T-helper 1 cell treated with Interleukin-12 subunit alpha and Interleukin-12 subunit beta and Interleukin-4 antibody, amounts not matched to agents 30 ng/mL and 1 ng/mL, for 36 hours (primary cell): ENCODE measurements around the gene ZNF579. TPM values are rescaled to one million over a fixed set of nuclear protein-coding genes. Genes with fewer than 3 reads are reported as not detected.
"Not testable (repeated sequence)": the region's sequence is repeated elsewhere in the genome, so short reads cannot be mapped to it uniquely, and the experiment has no call there.

Experiments
- intact Hi-C: fragments of 100-400 bp; cut with micrococcal nuclease; formaldehyde crosslinking; loops from one replicate; pipeline ENCODE4 v1.15.1; 2024
- total RNA-seq: library from RNA; stranded (reverse); gene quantifications from 2 replicates; pipeline ENCODE4 v1.2.3, GENCODE V29; 2022

ZNF579 gene
- total RNA-seq, 1 donor from 2014 or later: 8.0 TPM

DNA sequence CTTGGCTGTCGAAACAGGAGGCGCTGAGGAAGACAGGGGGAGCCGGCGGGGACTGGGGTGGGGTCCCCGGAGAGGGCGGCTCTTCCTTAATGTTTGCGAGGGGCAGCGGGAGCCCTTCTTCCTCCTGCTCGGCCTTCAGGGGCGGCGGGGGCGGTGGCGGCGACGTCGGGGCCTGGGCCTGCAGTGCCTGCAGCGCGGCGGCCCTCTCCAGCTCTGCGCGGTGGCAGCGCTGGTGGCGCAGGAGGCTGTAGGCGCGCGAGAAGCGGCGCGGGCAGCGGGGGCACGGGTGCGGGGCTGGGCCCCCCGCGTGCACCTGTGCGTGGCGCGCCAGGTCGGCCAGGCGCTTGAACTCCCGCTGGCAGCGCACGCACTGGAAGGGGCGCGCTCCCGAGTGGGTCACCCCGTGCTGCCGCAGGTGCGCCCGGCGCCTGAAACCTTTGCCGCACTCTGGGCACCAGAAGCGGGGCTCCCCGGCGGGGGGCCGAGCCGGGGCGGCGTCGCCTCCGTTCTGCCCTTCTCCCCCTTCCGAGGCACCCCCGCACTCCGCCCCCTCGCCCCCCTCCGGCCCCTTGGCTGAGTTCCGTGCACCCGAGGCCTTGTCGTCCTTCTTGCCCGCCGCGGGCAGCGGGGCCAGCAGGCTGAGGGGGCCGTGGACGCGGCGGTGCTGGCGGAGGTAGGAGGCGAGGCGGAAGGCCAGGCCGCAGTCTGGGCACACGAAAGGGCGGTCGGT lies 2.5 kb downstream of the ZNF579 start:
- intact Hi-C loops: no loop called here

DNA sequence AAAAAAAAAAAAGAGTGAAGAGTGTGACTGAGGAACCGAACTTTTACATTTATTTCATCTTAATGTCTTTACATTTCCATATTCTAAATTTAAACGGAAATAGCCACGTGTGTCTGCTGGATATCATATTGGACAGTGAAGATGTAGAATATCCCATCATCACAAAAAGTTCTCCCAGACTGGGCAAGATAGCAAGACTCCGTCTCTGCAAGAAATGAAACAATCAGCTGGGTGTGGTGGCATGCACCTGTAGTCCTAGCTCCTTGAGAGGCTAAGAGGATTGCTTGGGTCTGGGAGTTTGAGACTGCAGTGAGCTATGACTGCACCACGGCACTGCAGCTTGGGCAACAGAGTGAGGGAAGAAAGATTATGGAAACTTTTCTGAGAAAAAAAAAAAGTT lies 3.9 kb downstream of the ZNF579 start:
- intact Hi-C loops: no loop called here

DNA sequence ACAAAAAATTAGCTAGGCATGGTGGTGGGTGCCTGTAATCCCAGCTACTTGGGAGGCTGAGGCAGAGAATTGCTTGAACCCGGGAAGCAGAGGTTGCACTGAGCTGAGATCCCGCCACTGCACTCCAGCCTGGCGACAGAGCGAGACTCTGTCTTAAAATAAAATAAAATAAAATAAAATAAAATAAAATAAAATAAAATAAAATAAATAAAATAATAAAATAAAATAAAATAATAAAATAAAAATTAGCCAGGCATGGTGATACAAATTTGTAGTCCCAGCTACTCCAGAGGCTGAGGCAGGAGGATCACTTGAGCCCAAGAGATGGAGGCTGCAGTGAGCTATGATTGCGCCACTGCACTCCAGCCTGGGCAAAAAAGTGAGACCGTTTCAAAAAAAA lies 6.7 kb downstream of the ZNF579 start:
- intact Hi-C loops: not testable (repeated sequence)

DNA sequence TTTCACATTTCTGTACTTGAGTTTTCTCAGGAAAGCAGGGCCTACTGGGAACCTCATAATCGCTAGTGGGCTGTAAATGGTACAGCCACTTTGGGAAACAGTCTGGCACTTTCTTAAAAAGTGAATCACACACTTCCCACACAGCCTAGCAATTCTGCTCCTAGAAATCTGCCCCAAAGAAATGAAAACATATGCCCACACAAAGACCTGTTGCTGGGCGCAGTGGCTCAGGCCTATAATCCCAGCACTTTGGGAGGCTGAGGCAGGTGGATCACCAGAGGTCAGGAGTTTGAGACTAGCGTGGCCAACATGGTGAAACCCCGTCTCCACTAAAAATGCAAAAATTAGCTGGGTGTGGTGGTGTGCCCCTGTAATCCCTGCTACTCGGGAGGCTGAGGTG lies 11.2 kb downstream of the ZNF579 start:
- intact Hi-C loops: not testable (repeated sequence)

DNA sequence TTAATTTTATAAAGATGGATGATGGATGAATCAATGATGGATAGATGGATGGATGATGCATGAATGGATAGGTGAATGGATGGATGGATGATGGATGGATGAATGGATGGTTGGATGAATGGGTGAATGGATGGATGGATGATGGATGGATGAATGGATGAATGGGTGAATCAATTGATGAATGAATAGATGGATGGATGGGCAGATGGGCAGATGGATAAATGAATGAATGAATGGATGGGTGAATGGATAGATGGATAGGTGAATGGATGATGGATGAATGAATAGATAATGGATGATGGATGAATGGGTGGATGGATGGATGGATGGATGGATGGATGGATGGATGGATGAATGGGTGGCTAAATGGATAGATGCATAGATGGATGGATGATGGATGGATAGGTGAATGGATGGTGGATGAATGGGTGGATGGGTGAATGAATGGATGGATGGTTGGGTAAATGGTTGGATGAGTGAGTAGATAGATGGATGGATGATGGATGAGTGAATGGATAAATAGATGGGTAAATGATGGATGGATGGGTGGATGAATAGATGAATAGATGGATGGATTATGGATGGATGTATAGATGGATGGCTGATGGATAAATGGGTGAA lies 12.8 kb downstream of the ZNF579 start:
- intact Hi-C loops: no loop called here

DNA sequence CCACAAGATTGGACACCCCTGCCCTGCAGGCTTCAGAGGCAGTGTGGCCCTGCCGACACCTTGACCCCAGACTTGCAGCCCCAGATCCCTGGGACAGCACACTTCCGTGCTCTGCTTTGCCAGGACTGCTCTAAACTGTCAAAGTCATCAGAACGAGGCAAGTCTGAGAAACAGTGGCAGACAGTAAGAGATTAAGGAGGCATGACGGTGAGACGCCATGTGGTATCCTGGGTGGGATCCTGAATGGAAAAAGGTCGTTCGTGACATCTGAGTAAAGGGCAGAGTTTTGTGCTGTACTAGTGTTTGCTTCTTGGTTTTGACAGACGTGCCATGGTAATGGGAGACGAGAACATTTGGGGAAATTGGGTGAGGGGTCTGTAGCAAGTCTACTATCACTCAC lies 13.8 kb downstream of the ZNF579 start:
- intact Hi-C loops: no loop called here

DNA sequence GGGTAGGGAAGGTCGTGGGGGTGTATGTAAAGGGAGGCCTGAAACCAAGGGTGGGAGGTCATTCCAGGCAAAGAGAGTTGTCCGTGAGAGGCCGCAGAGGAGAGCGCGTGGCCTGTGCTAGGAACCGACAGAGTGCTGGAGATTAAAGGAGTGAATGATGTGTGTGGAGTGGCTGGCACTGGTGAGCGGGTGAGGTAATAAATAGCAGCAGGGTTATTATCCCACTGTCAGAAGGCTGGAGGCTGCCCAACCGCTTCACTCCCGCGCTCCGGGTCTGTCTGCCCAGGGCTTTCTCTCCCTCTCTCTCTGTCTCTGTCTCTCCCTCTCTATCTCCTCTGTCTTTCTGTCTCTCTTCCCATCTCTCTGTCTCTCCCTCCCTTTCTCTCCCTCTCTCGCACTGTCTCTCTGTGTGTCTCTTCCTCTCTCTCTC lies 17.4 kb downstream of the ZNF579 start:
- intact Hi-C loops: no loop called here

DNA sequence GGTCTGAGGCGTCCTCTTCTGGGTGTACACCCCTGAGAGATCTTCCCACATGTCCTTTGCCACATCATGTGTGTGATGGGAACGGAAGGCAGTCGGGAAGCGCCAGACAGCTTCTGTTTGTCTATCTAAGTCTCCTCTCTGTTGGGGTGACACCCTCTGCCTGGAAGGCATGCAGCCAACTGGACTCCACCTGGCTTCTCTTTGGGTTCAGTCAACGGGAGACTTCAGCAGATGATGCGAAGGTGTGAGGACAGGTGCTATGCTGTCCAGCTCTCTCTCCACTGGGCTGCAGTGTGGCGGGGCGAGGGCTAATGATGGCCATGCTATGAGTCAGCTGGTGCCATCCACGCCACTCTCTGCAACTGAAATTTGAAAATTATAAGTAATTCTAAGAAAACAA lies 21.0 kb downstream of the ZNF579 start:
- intact Hi-C loops: no loop called here

DNA sequence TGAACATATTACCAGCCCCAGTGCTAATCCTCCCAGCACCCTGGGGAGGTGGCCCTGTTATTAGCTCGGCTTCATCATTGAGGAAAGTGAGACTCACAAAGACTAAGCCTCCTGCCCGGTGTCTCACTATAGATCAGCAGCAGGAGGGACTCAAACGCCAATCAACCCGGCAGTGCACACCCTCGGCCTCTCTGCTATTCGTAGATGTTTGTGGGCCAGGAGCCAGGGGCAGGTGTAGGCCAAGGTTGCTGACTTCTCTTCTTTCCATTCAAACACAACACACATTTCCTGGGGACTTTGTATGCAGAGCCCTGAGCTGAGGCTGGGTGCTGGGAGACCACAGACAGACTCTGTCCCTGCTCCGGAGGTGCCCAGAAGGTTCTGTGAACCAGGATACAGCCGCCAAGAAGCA lies 25.9 kb downstream of the ZNF579 start:
- intact Hi-C loops: no loop called here

DNA sequence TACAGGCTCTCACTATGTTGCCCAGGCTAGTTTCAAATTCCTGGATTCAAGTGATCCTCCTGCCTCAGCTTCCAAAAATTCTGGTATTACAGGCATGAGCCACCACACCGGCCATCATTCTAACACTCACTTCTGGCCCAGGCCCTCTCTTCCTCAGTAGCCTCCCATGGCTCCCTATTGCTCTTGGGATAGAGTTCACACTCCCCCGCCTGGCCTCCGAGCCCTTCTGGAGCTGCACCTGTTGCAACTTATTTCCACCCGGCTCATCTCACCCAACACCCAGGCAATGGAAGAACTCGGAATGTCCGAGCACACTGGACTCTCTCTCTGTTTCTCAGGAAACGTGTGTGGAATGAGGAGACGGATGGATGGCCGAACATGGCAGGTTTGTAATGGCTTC lies 26.3 kb downstream of the ZNF579 start:
- intact Hi-C loops: no loop called here

DNA sequence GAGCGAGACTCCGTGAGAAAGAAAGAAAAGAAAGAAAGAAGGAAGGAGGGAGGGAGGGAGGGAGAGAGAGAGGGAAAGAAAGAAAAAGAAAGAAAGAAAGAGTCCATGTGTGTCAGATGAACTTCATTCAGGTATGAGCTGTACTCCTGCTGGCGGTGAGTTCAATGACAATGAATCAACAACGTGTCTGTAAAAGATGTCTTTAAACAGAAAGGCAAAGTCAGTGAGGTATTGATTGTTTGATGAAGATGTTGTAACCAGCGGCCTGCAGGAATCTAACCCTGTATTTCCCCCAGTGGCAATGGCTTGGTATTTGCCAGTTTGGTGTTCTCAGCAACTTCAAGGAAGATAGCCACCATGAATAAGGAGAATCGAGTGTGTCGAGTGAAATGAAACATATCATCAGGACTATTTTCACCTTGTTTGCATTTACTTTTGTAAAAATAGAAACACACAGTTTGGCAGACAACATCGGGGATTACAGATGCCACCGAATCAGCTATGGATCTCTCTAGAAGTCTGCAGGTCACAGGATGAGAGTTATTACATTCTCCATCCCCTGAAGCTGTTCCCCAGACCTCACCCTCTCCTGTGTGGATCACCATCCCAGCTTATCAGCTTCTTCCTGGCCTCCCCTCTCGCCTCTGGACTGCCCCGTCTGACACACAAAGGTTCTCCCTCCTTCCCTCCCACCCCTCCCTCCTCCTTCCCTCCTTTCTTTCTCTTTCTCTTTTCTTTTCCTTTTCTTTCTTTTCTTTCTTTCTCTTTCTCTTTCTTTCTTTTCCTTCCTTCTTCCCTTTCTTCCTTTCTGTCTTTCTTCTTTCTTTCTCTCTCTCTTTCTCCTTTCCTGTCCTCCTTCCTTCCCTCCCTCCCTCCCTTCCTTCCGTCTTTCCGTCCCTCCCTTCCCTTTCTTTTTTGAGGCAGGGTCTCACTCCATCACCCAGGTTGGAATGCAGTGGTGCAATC lies 27.1 kb downstream of the ZNF579 start:
- intact Hi-C loops: no loop called here

DNA sequence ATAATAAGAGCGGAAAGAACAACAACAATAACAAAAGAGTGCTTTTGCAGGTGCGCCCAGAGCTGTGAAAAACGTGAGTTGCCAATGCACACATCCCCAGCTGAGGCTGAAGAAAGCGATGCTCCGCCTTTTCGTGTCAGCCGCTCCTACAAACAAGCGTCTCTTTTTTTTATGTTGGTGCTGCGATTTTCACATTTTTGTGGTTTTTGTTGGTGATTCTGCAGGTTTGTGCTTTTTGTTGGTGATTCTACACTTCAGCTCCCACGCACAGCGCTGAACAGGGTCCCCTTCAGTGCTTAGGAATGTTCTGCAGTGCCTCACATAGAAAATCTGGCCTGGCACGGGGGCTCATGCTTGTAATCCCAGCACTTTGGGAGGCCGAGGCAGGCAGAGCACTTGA lies 28.0 kb downstream of the ZNF579 start:
- intact Hi-C loops: no loop called here

DNA sequence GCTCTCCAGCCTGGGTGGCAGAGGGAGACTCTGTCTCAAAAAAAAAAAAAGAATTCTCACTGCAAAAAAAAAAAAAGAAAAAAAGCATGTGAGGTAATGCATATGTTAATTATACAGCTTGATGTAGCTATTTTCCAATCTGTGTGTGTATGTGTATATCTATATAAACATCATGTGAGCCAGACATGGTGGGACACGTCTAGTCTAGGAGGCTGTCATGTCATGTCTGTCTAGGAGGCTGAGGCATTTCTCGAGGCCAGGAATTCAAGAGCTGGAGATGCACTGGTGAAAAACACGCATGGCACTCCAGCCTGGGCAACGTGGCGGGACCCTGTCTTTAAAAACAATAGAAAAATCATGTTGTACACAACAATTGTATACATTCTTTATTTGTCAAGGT lies 28.4 kb downstream of the ZNF579 start:
- intact Hi-C loops: no loop called here

DNA sequence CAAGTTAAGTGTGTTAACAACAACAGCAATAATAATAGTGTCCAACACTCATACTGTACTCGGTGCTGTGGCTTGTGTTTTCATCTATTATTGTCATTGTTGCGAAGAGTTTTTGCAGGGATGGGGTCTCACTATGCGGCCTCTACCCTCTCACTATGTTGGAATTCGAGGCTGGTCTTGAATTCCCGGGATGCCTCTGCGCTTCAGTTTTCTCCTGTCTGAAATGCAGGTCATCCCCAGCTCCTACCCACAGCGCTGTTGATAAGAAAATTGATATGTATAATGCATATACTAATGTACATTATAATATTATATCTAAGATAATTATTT lies 30.4 kb downstream of the ZNF579 start:
- intact Hi-C loops: no loop called here

DNA sequence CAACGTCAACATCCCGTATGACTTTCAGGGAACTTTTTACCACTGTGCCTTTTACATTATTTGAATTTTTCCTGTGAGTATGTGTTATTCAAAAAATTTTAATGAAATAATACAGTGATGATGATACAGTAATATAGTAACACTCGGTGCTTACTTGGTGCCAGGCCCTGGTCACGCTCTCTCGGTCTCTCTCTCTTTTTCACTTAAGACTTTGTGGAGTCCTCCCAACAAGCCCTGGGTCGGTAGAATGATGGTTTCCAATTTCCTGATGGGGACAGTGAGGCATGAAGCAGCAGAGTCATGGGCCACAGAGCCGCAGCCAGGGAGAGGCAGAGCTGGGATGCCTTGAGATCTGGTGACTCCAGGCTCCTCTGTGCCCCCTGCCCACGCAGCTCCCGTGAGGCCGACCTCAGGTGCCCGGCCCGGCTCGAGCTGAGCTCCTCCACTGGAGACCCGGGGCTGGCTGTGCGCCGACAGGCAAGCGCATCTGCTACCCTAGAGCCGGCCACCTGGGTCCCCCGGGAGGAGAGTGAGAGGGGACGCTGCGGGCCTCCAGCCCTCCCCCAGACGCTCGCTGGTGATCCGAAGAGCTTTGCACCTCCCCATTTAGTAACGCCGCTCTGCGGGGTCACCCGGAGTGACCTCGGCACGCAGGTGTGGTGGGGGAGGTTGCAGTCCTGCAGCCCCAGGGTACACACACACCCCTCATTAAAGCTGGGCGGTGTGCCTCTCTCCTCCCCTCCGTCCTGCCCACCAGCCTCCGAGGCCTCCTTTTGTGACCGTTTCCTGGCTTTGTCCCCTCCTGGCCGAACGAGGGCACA lies 30.9 kb downstream of the ZNF579 start:
- intact Hi-C loops: no loop called here

DNA sequence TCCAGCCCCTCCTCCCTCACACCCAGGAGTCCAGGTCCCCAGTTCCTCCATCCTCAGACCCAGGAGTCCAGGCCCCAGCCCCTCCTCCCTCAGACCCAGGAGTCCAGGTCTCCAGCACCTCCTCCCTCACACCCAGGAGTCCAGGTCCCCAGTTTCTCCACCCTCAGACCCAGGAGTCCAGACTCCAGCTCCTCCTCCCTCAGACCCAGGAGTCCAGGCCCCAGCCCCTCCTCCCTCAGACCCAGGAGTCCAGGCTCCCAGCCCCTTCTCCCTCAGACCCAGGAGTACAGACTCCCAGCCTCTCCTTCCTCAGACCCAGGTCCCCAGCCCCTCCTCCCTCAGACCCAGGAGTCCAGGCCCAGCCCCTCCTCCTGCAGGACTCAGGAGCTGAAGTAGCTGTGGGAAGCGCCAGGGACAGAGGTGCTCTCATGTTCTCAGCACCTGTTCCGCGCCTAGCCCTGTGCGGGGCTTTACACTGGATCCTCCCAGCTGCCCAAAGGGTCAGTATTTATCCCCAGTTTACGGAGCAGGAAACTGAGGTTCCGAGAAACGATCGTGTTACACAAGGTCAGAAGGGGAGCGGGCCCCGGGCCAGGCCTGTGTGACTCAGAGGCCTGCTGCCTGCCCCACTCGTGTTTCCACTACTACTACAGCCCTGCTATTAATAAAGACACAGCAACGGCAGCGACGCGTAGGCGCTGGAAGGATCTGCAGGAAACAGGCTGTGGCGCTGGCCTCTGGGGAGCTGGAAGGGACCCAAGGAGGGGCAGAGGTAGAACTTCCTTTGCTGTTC lies 33.6 kb downstream of the ZNF579 start:
- intact Hi-C loops: no loop called here

DNA sequence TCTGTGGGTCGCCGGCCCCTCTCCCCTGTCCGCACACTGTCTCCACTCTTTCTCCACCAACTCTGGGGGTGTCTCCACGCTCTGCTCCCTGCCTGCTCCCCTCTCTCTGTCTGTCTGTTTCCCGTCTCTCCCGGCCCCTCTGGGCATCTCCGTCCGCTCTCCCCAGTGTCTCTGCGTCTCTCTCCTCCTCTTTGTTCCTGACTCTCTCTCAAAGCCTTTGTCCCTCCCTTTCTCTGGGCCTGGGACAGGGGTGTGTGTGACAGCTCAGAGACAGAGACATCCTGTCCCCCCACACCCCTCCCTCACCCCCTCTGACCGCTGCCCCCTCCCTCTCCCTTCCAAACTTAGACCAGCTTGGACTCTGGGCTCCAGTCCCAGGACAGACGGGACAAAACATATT lies 34.6 kb downstream of the ZNF579 start:
- intact Hi-C loops: no loop called here

DNA sequence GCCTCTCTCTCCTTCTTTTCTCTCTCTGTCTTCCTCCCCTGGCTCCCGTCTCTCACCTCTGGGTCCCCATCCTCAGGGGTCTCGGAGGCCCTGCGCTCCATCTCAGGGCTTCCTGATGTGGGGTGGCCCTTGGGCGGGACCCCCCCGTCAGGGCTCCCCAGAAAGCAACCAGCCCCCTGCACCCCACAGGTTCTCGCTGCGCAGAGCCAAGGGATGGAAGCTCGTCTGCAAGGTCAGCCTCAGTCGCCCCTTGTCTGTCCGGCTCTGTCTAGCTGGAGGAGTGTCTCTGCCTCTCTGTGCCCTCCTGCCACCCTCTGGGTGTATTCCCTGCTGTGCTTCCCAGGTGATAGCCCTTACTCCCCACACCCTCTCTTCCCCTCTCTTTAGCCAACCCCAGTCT lies 35.2 kb downstream of the ZNF579 start, which contains the start of gene SBK3:
SBK3 (minus strand) TSS at position 101 of the 400 bp plus-strand sequence; CDS start at position 101, 0 bp downstream.
- intact Hi-C loops: no loop called here

DNA sequence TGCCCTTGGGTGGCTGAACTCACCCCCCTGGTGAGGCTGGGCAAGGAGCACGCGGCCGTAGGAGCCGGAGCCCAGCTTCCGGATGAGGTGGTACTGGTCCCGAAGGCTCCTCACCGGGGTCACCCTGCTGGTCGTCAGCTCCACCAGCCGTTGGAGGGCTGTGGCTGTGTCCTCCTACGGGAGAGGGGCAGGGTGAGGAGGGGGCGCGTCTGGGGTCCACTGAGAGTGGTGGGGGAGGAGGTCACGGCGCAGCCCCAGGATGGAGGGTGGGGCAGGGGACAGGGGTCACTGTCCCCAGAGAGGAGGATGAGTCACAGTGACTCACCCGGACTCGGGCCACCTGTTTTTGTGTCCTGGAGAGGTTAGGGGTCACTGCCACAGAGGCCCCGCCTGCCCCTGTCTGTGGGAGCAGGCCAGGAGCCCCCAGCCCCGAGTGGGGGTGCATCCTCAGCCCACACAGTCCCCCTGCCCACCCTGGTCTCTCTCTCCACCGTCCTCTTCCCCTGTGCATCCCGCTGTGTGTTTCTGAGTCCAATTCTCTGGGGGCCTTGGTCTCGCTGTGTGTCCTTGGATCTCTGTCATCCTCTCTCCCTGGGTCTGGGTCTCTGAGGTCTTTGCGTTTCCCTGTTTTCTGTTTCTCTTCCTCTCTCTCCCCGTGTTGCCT lies 35.7 kb downstream of the ZNF579 start:
- intact Hi-C loops: no loop called here

DNA sequence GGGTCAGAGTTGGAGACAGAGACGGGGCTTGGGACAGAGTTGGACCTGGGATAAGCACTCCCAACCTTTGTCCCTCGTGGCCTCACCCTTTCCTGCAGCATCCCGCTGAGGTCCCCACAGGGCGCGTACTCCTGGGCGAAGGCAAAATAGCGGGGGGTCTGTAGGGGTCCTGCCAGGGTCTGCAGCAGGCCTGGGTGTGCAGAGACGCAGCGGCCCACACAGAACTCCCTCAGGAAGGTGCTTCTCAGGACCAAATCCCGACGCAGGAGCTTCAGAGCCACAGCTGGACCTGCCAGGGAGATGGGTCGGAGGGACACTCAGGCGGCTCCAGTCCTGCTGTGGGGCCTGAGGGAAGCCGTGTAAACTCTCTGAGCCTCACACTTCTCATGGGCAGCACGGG lies 36.6 kb downstream of the ZNF579 start:
- intact Hi-C loops: no loop called here
